Activated T-cell treated with anti-CD3 and anti-CD28 coated beads, Interleukin-2, amount 50 U/mL, for 72 hours (primary cell): ENCODE results near the gene KNL1. TPM values are rescaled to one million over a fixed set of nuclear protein-coding genes. Genes with fewer than 3 reads are reported as not detected.
"Not testable (repeated sequence)": the region's sequence is repeated elsewhere in the genome, so short reads cannot be mapped to it uniquely, and the experiment has no call there.

ENCODE experiments used
- ATAC-seq, 2 donors: fragments of 150-1000 bp; cut with Tn5 transposase; replicated peaks in 1 of 2; 2 replicates each; pipeline ENCODE4 v1.10.0; 2021; ENCODE audit warnings: moderate library complexity in 2 of 2, mild to moderate bottlenecking in 1 of 2
- DNase-seq, 2 donors: peaks; one replicate each; pipeline ENCODE4 v3.0.0; 2021 to 2022; ENCODE audit warnings: mixed read lengths in 1 of 2
- H3K27ac Mint-ChIP-seq: one replicate; pipeline ENCODE4 v1.8.0; 2022; ENCODE audit warnings: mild to moderate bottlenecking, moderate library complexity, mixed read lengths
- H3K27me3 Mint-ChIP-seq: one replicate; pipeline ENCODE4 v1.8.0; 2022; ENCODE audit warnings: low read depth, mixed read lengths
- H3K36me3 Mint-ChIP-seq, 2 donors: one replicate each; pipeline ENCODE4 v1.8.0; 2022; ENCODE audit warnings: mixed read lengths in 2 of 2, mild to moderate bottlenecking in 1 of 2; ENCODE audit not compliant: insufficient read depth in 2 of 2
- H3K4me1 Mint-ChIP-seq: one replicate; pipeline ENCODE4 v1.8.0; 2022; ENCODE audit warnings: low read depth, mixed read lengths
- H3K4me3 Mint-ChIP-seq, 2 donors: one replicate each; pipeline ENCODE4 v1.8.0; 2022; ENCODE audit warnings: mild to moderate bottlenecking in 2 of 2, mixed read lengths in 2 of 2, moderate library complexity in 2 of 2
- H3K9me3 Mint-ChIP-seq, 2 donors: one replicate each; pipeline ENCODE4 v1.8.0; 2022; ENCODE audit warnings: mixed read lengths in 2 of 2
- total RNA-seq, 2 donors: library from RNA; stranded (reverse); gene quantifications; one replicate each; pipeline ENCODE4 v1.2.3, GENCODE V29; 2022

The KNL1 gene
- total RNA-seq, 2 donors from 2014 or later = 32.5 to 34.1 TPM

- H3K4me1 Mint-ChIP-seq = peaks cover 43% of the 10 kb centered on the region
- ATAC-seq (peak; percentile 93 to 94), DNase-seq (peak; percentile 93 to 97)
- H3K9me3 Mint-ChIP-seq = no peaks in the 10 kb centered on the region
- peak within 1 kb of the TSS; percentile 93 for H3K27ac Mint-ChIP-seq
- peaks cover 0 to 3% of the 10 kb centered on the region in 2 donors for H3K36me3 Mint-ChIP-seq
- peaks cover 6% of the 10 kb centered on the region for H3K27me3 Mint-ChIP-seq
- H3K4me3 Mint-ChIP-seq = peak within 1 kb of the TSS; percentile 93
Measured at GRCh38 chr15:40564591-40565332, 29.3 kb upstream of the KNL1 start, which contains the start of gene CCDC32. TSS of gene CCDC32 (minus strand) at chr15:40565042. CDS start at chr15:40563015, 2,027 bp downstream.

DNA sequence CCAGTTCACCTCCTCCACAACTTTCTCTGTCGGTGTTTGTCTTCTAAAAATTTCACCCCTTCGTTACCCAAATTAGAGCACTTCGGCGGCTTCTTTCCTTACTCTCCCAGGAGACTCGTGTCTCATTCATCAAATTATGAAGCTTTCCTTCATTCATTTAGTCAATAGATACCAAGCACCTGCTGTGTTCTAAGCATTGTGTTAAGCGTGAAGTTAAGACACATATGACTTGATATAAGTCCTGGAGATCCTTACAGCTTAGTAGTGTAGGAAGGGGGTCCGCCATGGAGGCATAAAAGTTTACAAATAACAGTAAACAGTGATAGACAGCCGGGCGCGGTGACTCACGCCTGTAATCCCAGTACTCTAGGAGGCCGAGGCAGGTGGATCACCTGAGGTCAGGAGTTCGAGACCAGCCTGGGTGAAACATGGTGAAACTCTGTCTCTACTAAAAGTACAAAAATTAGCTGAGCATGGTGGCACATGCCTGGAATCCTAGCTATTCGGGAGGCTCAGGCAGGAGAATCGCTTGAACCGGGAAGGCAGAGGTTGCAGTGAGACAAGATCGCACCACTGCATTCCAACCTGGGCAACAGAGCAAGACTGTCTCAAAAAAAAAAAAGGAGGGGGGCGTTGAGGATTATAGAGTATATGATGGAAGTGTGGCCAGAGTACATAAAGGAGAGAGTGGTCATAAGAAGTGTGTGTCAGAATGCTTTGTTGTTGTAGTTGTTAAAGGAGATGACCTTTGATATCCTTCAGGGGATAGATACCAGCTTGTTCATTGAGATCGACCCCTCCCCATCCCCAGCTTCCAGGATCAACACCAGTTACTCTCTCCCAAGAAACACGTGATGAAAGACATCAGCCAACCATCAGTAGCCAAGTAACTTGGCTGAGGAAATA lies 28.5 kb upstream of the KNL1 start:
- Mint-ChIP-seq H3K9me3 (no peaks in the 10 kb centered on the region), H3K36me3 (peaks cover 0 to 3% of the 10 kb centered on the region in 2 donors), H3K27ac (peak overlapping the region; percentile 93), H3K27me3 (peaks cover 6% of the 10 kb centered on the region), H3K4me1 (peaks cover 44% of the 10 kb centered on the region), H3K4me3 (peak overlapping the region; percentile 93)
- DNase-seq (no peak), ATAC-seq (no peak)

- Mint-ChIP-seq H3K27ac (no peak overlapping the region), H3K27me3 (peaks cover 6% of the 10 kb centered on the region), H3K36me3 (no peaks in the 10 kb centered on the region), H3K4me3 (peak overlapping the region; percentile 31 to 37), H3K9me3 (no peaks in the 10 kb centered on the region), H3K4me1 (peaks cover 56% of the 10 kb centered on the region)
- DNase-seq (no peak), ATAC-seq (no peak)
Measured at GRCh38 chr15:40567111-40567510, 26.9 kb upstream of the KNL1 start.

DNA sequence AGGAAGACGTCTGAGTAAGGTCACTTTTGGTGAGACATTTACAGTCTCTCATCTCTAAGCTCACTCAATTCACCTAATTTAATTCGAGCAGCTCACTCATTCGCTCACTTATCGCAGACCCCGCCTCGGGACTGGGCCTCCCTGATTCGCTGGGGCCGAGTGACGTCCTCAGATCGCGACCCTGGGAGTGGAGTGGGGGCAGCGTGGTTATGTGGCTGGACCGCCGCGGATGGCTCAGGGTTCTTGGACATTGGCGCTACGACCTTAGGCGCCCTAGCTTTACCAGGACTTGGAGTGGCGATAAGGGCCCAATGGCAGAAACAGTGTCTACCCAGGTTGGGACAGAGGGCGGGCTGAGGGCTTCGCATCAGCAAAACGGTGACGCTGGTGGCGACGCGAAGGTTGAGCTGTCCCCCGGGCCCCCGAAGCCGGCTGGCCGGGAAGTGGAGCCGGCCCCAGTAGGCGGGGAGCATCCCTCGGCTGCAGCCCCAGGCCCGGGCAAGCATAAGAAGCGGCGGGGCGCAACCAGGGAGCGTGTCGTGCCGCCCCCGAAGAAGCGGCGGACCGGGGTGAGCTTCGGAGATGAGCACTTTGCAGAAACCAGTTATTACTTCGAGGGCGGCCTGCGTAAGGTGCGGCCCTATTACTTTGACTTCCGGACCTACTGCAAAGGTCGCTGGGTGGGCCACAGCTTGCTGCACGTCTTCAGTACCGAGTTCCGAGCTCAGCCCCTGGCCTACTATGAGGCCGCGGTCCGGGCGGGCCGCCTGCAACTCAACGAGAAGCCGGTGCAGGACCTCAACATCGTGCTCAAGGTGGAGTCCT lies 24.7 kb upstream of the KNL1 start, which contains the start of gene RPUSD2:
Gene RPUSD2, plus strand, starts transcription at position 171 of the 825 bp plus-strand sequence. Its CDS starts 39 bp downstream, at position 210.
- peaks cover 6% of the 10 kb centered on the region for H3K27me3 Mint-ChIP-seq
- H3K4me3 Mint-ChIP-seq = peak within 1 kb of the TSS; percentile 88 to 98
- no peaks in the 10 kb centered on the region for H3K9me3 Mint-ChIP-seq
- peak; percentile 93 to 95 for DNase-seq
- ATAC-seq = peak; percentile 73 to 74
- peak within 1 kb of the TSS; percentile 92 for H3K27ac Mint-ChIP-seq
- peaks cover 54% of the 10 kb centered on the region for H3K4me1 Mint-ChIP-seq
- peaks cover 0 to 6% of the 10 kb centered on the region in 2 donors for H3K36me3 Mint-ChIP-seq

- Mint-ChIP-seq H3K27me3 (no peaks in the 10 kb centered on the region), H3K4me3 (no peak overlapping the region), H3K27ac (peak overlapping the region; percentile 17), H3K9me3 (no peaks in the 10 kb centered on the region), H3K4me1 (peaks cover 39% of the 10 kb centered on the region), H3K36me3 (peaks cover 0 to 18% of the 10 kb centered on the region in 2 donors)
- ATAC-seq (peak in 1 of 2 donors; percentile 41), DNase-seq (no peak)
Measured at GRCh38 chr15:40575113-40575512, 18.9 kb upstream of the KNL1 start.

GRCh38 chr15:40576914-40577313 lies 17.1 kb upstream of the KNL1 start:
- not testable (repeated sequence) for ATAC-seq, DNase-seq, H3K27me3 Mint-ChIP-seq, H3K9me3 Mint-ChIP-seq, H3K4me3 Mint-ChIP-seq, H3K27ac Mint-ChIP-seq
- Mint-ChIP-seq H3K4me1 (peaks cover 22% of the 10 kb centered on the region), H3K36me3 (peaks cover 0 to 18% of the 10 kb centered on the region in 2 donors)

- Mint-ChIP-seq H3K4me3 (no peak overlapping the region), H3K27me3 (no peaks in the 10 kb centered on the region), H3K36me3 (peaks cover 0 to 12% of the 10 kb centered on the region in 2 donors), H3K4me1 (peaks cover 15% of the 10 kb centered on the region), H3K27ac (no peak overlapping the region), H3K9me3 (peaks cover 0 to 4% of the 10 kb centered on the region in 2 donors)
- ATAC-seq (no peak), DNase-seq (no peak)
Measured at GRCh38 chr15:40578892-40579291, 15.2 kb upstream of the KNL1 start.

GRCh38 chr15:40581796-40582195 lies 12.3 kb upstream of the KNL1 start:
- H3K9me3 Mint-ChIP-seq, H3K27me3 Mint-ChIP-seq: not testable (repeated sequence)

GRCh38 chr15:40582726-40583246 lies 11.3 kb upstream of the KNL1 start:
- Mint-ChIP-seq H3K9me3 (peaks cover 0 to 4% of the 10 kb centered on the region in 2 donors), H3K36me3 (no peaks in the 10 kb centered on the region), H3K27me3 (no peaks in the 10 kb centered on the region), H3K27ac (no peak overlapping the region), H3K4me3 (peak overlapping the region in 1 of 2 donors; percentile 52), H3K4me1 (no peaks in the 10 kb centered on the region)
- ATAC-seq = peak in 1 of 2 donors; percentile 58
- DNase-seq = no peak

More at GRCh38 chr15:40581796-40582195, 12.3 kb upstream of the KNL1 start:
- H3K36me3 Mint-ChIP-seq, ATAC-seq, H3K27ac Mint-ChIP-seq, DNase-seq, H3K4me1 Mint-ChIP-seq, H3K4me3 Mint-ChIP-seq: not testable (repeated sequence)

DNA sequence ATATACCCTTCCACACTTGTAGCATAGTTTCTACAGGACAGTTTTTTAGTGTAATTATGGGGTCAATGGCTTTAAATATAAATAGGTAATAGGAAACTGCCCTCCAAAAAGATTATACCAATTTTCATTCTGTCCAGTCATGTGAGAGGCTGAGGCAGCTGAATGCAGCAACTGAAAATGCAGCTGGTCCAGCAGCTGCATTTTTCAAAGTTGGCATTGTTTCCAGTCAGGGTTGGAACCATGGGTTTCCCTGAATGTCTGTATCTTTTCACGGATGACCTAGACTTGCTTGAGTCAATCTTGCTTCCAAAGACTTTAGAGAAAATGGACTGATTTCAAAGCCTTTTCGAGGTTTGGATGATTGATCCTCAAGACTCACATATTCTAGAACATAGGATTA lies 9.9 kb upstream of the KNL1 start:
- H3K27me3 Mint-ChIP-seq = no peaks in the 10 kb centered on the region
- H3K4me1 Mint-ChIP-seq = no peaks in the 10 kb centered on the region
- H3K36me3 Mint-ChIP-seq = no peaks in the 10 kb centered on the region
- peaks cover 0 to 4% of the 10 kb centered on the region in 2 donors for H3K9me3 Mint-ChIP-seq
- ATAC-seq (no peak), DNase-seq (no peak)
- no peak overlapping the region for H3K27ac Mint-ChIP-seq
- H3K4me3 Mint-ChIP-seq = no peak overlapping the region

GRCh38 chr15:40590667-40591050 lies 3.4 kb upstream of the KNL1 start:
- DNase-seq = no peak
- peaks cover 7% of the 10 kb centered on the region for H3K27me3 Mint-ChIP-seq
- H3K36me3 Mint-ChIP-seq = peaks cover 1 to 3% of the 10 kb centered on the region in 2 donors
- H3K4me1 Mint-ChIP-seq = peaks cover 27% of the 10 kb centered on the region
- no peak overlapping the region for H3K27ac Mint-ChIP-seq
- peak overlapping the region; percentile 79 to 95 for H3K4me3 Mint-ChIP-seq
- no peak for ATAC-seq
- no peaks in the 10 kb centered on the region for H3K9me3 Mint-ChIP-seq

DNA sequence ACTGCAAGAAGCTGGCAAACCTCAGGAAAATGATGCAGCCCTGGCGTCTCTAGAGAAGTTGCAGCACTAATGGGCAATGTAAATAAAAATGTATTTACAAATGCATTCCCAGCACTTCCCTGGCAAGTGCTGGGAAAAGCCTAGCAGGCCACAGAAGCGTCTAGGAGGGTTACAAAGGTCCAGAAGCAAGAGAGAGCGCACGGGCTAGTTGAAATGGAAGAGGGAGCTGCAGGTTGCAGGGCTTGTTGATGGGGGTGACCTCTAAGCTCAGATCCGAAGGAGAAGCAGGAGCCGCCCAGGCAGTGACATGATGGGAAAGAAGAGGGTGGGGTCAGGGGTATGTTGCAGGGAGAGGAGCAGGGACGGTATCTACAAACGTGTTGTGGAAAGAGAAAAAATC lies 2.7 kb upstream of the KNL1 start:
- ATAC-seq (no peak), DNase-seq (no peak)
- Mint-ChIP-seq H3K4me1 (peaks cover 27% of the 10 kb centered on the region), H3K27ac (no peak overlapping the region), H3K36me3 (peaks cover 1 to 3% of the 10 kb centered on the region in 2 donors), H3K9me3 (no peaks in the 10 kb centered on the region), H3K27me3 (peaks cover 7% of the 10 kb centered on the region), H3K4me3 (peak overlapping the region in 1 of 2 donors; percentile 44)
